WTC11 (cell line): ENCODE results near the gene APOA1. TPM values are rescaled to one million over a fixed set of nuclear protein-coding genes. Genes with fewer than 3 reads are reported as not detected.

Experiments used
- CBFB ChIP-seq: sonication (generic); formaldehyde crosslinking; IDR thresholded peaks from 2 replicates; pipeline ENCODE4 v1.8.1; 2022; ENCODE audit warnings: mild to moderate bottlenecking, low read depth, missing genetic modification reagents
- FOXP1 ChIP-seq: sonication (generic); formaldehyde crosslinking; IDR thresholded peaks from 2 replicates; pipeline ENCODE4 v1.8.0; 2022; ENCODE audit warnings: missing genetic modification reagents, mild to moderate bottlenecking, moderate library complexity, borderline replicate concordance
- JUN ChIP-seq: sonication (generic); formaldehyde crosslinking; IDR thresholded peaks from 2 replicates; pipeline ENCODE4 v1.8.0; 2023; ENCODE audit warnings: mild to moderate bottlenecking, missing genetic modification reagents
- MYBL2 ChIP-seq: sonication (generic); formaldehyde crosslinking; IDR thresholded peaks from 2 replicates; pipeline ENCODE4 v1.8.1; 2023; ENCODE audit warnings: mild to moderate bottlenecking, moderate library complexity, missing genetic modification reagents
- NFATC4 ChIP-seq: fragments of 250-450 bp; sonication (Bioruptor Pico); IDR thresholded peaks from 2 replicates; pipeline ENCODE4 v1.9.0; 2021; ENCODE audit warnings: mild to moderate bottlenecking
- NFYB ChIP-seq: sonication (generic); formaldehyde crosslinking; conservative IDR thresholded peaks from 2 replicates; pipeline ENCODE4 v1.8.0; 2022; ENCODE audit warnings: low read depth, missing genetic modification reagents
- PRRX2 ChIP-seq: fragments of 250-450 bp; sonication (Bioruptor Pico); IDR thresholded peaks from 2 replicates; pipeline ENCODE4 v1.8.0; 2021; ENCODE audit warnings: mild to moderate bottlenecking
- SOX15 ChIP-seq: fragments of 250-450 bp; sonication (Bioruptor Pico); IDR thresholded peaks from 2 replicates; pipeline ENCODE4 v1.9.0; 2021; ENCODE audit warnings: mild to moderate bottlenecking
- TEAD1 ChIP-seq: sonication (generic); formaldehyde crosslinking; IDR thresholded peaks from 2 replicates; pipeline ENCODE4 v1.8.0; 2022; ENCODE audit warnings: mild to moderate bottlenecking, missing genetic modification reagents
- TEAD4 ChIP-seq: sonication (generic); formaldehyde crosslinking; IDR thresholded peaks from 2 replicates; pipeline ENCODE4 v1.8.0; 2022; ENCODE audit warnings: mild to moderate bottlenecking, missing genetic modification reagents
- ZNF317 ChIP-seq: sonication (generic); formaldehyde crosslinking; IDR thresholded peaks from 2 replicates; pipeline ENCODE4 v1.8.1; 2023; ENCODE audit warnings: low read depth, mild to moderate bottlenecking, moderate library complexity, missing genetic modification reagents, borderline replicate concordance
- total RNA-seq: library from RNA; stranded (reverse); gene quantifications from 3 replicates; pipeline ENCODE4 v1.2.3, GENCODE V29; 2021
- TF ChIP-seq, protein P1 (sequence below): sonication (generic); formaldehyde crosslinking; IDR thresholded peaks from 2 replicates; pipeline ENCODE4 v1.8.1; 2023; ENCODE audit warnings: mild to moderate bottlenecking, moderate library complexity, missing genetic modification reagents
- TF ChIP-seq, protein P2 (sequence below): sonication (generic); formaldehyde crosslinking; IDR thresholded peaks from 2 replicates; pipeline ENCODE4 v1.8.1; 2023; ENCODE audit warnings: mild to moderate bottlenecking, missing genetic modification reagents, moderate library complexity
- TF ChIP-seq, protein P3 (sequence below): sonication (generic); formaldehyde crosslinking; IDR thresholded peaks from 2 replicates; pipeline ENCODE4 v1.8.0; 2023; ENCODE audit warnings: missing genetic modification reagents
- TF ChIP-seq, protein P4 (sequence below): fragments of 250-450 bp; sonication (Bioruptor Pico); IDR thresholded peaks from 2 replicates; pipeline ENCODE4 v1.9.0; 2021; ENCODE audit warnings: mild to moderate bottlenecking
- TF ChIP-seq, protein P5 (sequence below): sonication (generic); formaldehyde crosslinking; IDR thresholded peaks from 2 replicates; pipeline ENCODE4 v1.8.0; 2022; ENCODE audit warnings: mild to moderate bottlenecking, missing genetic modification reagents
- TF ChIP-seq, protein P6 (sequence below): fragments of 250-450 bp; sonication (Bioruptor Pico); IDR thresholded peaks from 2 replicates; pipeline ENCODE4 v1.9.0; 2021; ENCODE audit warnings: mild to moderate bottlenecking, borderline replicate concordance
- TF ChIP-seq, protein P7 (sequence below): sonication (generic); formaldehyde crosslinking; conservative IDR thresholded peaks from 2 replicates; pipeline ENCODE4 v1.8.1; 2022; ENCODE audit warnings: mild to moderate bottlenecking, missing genetic modification reagents
- TF ChIP-seq, protein P8 (sequence below): sonication (generic); formaldehyde crosslinking; IDR thresholded peaks from 2 replicates; pipeline ENCODE4 v1.8.0; 2023; ENCODE audit warnings: mild to moderate bottlenecking, missing genetic modification reagents
- TF ChIP-seq, protein P9 (sequence below): sonication (generic); formaldehyde crosslinking; IDR thresholded peaks from 2 replicates; pipeline ENCODE4 v1.8.0; 2023; ENCODE audit warnings: missing genetic modification reagents, mild to moderate bottlenecking, borderline replicate concordance

APOA1 gene
- total RNA-seq, 1 experiment from 2014 or later: 2.1 TPM

DNA sequence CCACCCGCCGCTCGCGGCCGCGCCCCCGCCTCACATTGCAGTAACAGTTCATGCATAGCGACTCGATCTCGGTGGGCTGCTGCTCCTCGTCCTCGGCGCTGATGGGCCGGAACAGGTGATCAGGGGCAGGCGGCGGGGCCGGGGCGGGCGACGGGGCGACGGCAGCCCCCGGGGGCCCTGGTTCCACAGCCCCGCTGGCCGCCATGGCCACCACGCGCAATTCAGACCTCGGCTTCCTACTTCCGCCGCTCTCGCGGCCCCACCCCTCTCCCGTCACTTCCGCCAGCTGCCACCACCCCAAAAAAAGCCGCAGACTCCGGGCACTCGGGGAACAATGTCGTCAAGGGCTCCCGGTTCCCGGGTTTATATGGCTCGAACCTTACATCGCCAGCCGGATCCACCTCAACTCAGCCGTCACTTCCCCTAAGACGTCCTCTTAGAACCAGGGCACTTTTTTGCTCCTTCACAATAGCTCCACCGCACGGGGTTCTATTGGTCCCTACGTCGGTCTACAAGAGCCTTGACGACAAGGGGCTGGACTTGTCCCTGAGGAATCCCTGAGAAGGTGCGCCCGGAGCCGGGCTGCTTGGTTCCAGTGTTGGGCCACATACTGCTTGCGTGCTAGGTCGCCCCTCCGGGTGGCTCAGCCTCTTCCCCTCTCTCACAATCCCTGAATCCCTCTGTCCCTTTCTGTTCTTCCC is 49.5 kb downstream of the APOA1 start, which contains the start of gene ZPR1 (continued):
- TF ChIP-seq, protein P1, sequence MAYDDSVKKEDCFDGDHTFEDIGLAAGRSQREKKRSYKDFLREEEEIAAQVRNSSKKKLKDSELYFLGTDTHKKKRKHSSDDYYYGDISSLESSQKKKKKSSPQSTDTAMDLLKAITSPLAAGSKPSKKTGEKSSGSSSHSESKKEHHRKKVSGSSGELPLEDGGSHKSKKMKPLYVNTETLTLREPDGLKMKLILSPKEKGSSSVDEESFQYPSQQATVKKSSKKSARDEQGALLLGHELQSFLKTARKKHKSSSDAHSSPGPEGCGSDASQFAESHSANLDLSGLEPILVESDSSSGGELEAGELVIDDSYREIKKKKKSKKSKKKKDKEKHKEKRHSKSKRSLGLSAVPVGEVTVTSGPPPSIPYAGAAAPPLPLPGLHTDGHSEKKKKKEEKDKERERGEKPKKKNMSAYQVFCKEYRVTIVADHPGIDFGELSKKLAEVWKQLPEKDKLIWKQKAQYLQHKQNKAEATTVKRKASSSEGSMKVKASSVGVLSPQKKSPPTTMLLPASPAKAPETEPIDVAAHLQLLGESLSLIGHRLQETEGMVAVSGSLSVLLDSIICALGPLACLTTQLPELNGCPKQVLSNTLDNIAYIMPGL: peak; percentile 81
- no peak for TF ChIP-seq NFATC4
- TF ChIP-seq, protein P2, sequence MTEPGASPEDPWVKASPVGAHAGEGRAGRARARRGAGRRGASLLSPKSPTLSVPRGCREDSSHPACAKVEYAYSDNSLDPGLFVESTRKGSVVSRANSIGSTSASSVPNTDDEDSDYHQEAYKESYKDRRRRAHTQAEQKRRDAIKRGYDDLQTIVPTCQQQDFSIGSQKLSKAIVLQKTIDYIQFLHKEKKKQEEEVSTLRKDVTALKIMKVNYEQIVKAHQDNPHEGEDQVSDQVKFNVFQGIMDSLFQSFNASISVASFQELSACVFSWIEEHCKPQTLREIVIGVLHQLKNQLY: no peak
- TF ChIP-seq CBFB (CRISPR knock-in tag): no peak
- no peak for TF ChIP-seq SOX15 (CRISPR knock-in tag)
- TF ChIP-seq, protein P3, sequence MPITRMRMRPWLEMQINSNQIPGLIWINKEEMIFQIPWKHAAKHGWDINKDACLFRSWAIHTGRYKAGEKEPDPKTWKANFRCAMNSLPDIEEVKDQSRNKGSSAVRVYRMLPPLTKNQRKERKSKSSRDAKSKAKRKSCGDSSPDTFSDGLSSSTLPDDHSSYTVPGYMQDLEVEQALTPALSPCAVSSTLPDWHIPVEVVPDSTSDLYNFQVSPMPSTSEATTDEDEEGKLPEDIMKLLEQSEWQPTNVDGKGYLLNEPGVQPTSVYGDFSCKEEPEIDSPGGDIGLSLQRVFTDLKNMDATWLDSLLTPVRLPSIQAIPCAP (CRISPR knock-in tag): no peak
- TF ChIP-seq MYBL2 (CRISPR knock-in tag): no peak
- TF ChIP-seq, protein P4, sequence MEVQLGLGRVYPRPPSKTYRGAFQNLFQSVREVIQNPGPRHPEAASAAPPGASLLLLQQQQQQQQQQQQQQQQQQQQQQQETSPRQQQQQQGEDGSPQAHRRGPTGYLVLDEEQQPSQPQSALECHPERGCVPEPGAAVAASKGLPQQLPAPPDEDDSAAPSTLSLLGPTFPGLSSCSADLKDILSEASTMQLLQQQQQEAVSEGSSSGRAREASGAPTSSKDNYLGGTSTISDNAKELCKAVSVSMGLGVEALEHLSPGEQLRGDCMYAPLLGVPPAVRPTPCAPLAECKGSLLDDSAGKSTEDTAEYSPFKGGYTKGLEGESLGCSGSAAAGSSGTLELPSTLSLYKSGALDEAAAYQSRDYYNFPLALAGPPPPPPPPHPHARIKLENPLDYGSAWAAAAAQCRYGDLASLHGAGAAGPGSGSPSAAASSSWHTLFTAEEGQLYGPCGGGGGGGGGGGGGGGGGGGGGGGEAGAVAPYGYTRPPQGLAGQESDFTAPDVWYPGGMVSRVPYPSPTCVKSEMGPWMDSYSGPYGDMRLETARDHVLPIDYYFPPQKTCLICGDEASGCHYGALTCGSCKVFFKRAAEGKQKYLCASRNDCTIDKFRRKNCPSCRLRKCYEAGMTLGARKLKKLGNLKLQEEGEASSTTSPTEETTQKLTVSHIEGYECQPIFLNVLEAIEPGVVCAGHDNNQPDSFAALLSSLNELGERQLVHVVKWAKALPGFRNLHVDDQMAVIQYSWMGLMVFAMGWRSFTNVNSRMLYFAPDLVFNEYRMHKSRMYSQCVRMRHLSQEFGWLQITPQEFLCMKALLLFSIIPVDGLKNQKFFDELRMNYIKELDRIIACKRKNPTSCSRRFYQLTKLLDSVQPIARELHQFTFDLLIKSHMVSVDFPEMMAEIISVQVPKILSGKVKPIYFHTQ (CRISPR knock-in tag): no peak
- TF ChIP-seq, protein P5, sequence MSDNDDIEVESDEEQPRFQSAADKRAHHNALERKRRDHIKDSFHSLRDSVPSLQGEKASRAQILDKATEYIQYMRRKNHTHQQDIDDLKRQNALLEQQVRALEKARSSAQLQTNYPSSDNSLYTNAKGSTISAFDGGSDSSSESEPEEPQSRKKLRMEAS (CRISPR knock-in tag): peak; percentile 70
- no peak for TF ChIP-seq JUN
- TF ChIP-seq NFYB: no peak
- TF ChIP-seq, protein P6, sequence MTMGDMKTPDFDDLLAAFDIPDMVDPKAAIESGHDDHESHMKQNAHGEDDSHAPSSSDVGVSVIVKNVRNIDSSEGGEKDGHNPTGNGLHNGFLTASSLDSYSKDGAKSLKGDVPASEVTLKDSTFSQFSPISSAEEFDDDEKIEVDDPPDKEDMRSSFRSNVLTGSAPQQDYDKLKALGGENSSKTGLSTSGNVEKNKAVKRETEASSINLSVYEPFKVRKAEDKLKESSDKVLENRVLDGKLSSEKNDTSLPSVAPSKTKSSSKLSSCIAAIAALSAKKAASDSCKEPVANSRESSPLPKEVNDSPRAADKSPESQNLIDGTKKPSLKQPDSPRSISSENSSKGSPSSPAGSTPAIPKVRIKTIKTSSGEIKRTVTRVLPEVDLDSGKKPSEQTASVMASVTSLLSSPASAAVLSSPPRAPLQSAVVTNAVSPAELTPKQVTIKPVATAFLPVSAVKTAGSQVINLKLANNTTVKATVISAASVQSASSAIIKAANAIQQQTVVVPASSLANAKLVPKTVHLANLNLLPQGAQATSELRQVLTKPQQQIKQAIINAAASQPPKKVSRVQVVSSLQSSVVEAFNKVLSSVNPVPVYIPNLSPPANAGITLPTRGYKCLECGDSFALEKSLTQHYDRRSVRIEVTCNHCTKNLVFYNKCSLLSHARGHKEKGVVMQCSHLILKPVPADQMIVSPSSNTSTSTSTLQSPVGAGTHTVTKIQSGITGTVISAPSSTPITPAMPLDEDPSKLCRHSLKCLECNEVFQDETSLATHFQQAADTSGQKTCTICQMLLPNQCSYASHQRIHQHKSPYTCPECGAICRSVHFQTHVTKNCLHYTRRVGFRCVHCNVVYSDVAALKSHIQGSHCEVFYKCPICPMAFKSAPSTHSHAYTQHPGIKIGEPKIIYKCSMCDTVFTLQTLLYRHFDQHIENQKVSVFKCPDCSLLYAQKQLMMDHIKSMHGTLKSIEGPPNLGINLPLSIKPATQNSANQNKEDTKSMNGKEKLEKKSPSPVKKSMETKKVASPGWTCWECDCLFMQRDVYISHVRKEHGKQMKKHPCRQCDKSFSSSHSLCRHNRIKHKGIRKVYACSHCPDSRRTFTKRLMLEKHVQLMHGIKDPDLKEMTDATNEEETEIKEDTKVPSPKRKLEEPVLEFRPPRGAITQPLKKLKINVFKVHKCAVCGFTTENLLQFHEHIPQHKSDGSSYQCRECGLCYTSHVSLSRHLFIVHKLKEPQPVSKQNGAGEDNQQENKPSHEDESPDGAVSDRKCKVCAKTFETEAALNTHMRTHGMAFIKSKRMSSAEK: no peak
- TF ChIP-seq ZNF317: no peak
- TF ChIP-seq, protein P7, sequence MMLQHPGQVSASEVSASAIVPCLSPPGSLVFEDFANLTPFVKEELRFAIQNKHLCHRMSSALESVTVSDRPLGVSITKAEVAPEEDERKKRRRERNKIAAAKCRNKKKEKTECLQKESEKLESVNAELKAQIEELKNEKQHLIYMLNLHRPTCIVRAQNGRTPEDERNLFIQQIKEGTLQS (CRISPR knock-in tag): no peak
- TF ChIP-seq, protein P8, sequence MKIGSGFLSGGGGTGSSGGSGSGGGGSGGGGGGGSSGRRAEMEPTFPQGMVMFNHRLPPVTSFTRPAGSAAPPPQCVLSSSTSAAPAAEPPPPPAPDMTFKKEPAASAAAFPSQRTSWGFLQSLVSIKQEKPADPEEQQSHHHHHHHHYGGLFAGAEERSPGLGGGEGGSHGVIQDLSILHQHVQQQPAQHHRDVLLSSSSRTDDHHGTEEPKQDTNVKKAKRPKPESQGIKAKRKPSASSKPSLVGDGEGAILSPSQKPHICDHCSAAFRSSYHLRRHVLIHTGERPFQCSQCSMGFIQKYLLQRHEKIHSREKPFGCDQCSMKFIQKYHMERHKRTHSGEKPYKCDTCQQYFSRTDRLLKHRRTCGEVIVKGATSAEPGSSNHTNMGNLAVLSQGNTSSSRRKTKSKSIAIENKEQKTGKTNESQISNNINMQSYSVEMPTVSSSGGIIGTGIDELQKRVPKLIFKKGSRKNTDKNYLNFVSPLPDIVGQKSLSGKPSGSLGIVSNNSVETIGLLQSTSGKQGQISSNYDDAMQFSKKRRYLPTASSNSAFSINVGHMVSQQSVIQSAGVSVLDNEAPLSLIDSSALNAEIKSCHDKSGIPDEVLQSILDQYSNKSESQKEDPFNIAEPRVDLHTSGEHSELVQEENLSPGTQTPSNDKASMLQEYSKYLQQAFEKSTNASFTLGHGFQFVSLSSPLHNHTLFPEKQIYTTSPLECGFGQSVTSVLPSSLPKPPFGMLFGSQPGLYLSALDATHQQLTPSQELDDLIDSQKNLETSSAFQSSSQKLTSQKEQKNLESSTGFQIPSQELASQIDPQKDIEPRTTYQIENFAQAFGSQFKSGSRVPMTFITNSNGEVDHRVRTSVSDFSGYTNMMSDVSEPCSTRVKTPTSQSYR (CRISPR knock-in tag): no peak
- no peak for TF ChIP-seq PRRX2 (CRISPR knock-in tag)
- TF ChIP-seq TEAD1: no peak; the same call in 1 of the 2 replicates
- no peak for TF ChIP-seq TEAD4 (CRISPR knock-in tag)
- no peak for TF ChIP-seq FOXP1 (CRISPR knock-in tag)
- TF ChIP-seq, protein P9, sequence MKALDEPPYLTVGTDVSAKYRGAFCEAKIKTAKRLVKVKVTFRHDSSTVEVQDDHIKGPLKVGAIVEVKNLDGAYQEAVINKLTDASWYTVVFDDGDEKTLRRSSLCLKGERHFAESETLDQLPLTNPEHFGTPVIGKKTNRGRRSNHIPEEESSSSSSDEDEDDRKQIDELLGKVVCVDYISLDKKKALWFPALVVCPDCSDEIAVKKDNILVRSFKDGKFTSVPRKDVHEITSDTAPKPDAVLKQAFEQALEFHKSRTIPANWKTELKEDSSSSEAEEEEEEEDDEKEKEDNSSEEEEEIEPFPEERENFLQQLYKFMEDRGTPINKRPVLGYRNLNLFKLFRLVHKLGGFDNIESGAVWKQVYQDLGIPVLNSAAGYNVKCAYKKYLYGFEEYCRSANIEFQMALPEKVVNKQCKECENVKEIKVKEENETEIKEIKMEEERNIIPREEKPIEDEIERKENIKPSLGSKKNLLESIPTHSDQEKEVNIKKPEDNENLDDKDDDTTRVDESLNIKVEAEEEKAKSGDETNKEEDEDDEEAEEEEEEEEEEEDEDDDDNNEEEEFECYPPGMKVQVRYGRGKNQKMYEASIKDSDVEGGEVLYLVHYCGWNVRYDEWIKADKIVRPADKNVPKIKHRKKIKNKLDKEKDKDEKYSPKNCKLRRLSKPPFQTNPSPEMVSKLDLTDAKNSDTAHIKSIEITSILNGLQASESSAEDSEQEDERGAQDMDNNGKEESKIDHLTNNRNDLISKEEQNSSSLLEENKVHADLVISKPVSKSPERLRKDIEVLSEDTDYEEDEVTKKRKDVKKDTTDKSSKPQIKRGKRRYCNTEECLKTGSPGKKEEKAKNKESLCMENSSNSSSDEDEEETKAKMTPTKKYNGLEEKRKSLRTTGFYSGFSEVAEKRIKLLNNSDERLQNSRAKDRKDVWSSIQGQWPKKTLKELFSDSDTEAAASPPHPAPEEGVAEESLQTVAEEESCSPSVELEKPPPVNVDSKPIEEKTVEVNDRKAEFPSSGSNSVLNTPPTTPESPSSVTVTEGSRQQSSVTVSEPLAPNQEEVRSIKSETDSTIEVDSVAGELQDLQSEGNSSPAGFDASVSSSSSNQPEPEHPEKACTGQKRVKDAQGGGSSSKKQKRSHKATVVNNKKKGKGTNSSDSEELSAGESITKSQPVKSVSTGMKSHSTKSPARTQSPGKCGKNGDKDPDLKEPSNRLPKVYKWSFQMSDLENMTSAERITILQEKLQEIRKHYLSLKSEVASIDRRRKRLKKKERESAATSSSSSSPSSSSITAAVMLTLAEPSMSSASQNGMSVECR: 0 out of 2 replicates have a peak, but pooled peaks have one; percentile 60
